RPMI8226 (cell line): ENCODE results near the gene DAGLB.
"Not testable (repeated sequence)": the region's sequence is repeated elsewhere in the genome, so short reads cannot be mapped to it uniquely, and the experiment has no call there.

ENCODE experiments used
- DNase-seq: peaks from one replicate; pipeline ENCODE4 v3.0.0-alpha.2; 2015

Gene DAGLB

GRCh38 chr7:6423942-6424701 is 23.6 kb downstream of the DAGLB start:
- DNase-seq = no peak

GRCh38 chr7:6422926-6423632 is 24.7 kb downstream of the DAGLB start:
- DNase-seq = no peak

DNA sequence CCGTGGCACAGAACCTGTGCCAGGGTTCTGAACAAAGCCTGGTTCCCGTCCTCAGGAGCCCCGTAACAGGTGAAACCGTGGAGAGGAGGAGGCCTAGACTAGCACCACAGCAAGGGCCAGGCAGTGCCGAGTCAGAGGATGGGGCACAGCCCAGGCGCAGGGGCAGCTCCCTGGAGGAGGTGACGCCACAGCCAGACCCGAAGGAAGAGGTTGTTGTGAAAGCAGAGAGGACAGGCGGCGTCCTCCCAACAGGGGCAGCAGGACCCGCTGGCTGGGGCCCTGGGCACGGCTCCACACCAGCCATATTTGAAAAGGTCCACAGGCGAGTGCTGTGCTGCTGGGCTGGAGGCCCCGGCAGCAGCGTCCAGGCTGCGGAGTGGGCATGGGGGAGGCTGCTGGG is 25.7 kb downstream of the DAGLB start:
- no peak for DNase-seq

GRCh38 chr7:6420680-6421079 is 27.1 kb downstream of the DAGLB start:
- no peak for DNase-seq

GRCh38 chr7:6419310-6419773 is 28.4 kb downstream of the DAGLB start:
- no peak for DNase-seq

DNA sequence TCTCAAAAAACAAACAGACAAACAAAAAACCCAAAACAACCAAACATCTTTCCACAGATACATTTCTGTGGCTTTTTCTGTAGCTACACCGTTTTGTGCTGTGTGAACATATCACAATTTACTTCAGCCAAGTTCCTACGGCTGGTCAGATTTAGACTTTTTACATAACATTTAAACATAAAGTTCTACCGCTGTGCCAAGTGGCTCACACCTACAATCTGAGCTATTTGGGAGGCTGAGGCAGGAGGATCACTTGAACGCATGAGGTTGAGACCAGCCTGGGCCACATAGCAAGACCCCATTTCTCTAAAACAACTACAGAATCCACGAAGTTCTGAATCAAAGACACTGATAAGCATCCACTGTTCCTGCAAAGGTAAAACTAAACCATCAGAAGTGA is 30.3 kb downstream of the DAGLB start:
- no peak for DNase-seq

DNA sequence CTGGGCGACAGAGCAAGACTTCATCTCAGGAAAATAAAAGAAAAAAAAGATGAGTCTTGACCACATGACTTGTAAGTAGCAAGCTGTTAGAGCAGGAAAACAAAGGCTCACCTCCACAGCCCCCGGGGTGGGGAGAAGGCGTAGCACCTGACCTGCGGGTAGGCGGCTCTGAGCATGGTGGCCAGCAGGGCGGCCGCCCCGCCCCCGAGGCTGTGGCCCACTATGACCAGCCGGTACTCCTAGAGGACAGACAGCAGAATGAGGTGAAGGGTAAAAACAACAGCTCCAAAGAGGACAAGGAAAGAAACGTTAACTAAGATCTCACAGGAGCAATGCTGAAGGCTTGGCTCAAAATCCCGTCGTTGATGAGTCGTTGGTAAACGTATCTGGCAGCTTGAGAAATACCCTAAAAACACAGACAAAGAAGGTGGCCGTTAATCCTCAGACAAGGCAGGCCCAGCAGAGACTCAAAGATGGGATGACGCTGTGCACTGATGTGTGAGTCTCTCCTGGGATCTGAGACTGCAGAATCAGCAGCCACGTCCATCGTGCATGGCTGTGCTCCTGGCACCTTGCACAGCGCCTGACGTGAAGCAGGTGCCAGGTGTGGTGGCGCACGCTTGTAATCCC is 31.1 kb downstream of the DAGLB start:
- DNase-seq = no peak

- no peak for DNase-seq
These were observed 34.1 kb downstream of the DAGLB start for GRCh38 chr7:6413637-6414036.

GRCh38 chr7:6409944-6410693 is 37.6 kb downstream of the DAGLB start:
- no peak for DNase-seq

GRCh38 chr7:6409091-6409490 is 38.7 kb downstream of the DAGLB start:
- no peak for DNase-seq

- DNase-seq = no peak
These were observed 40.3 kb downstream of the DAGLB start for GRCh38 chr7:6407434-6407833.

DNA sequence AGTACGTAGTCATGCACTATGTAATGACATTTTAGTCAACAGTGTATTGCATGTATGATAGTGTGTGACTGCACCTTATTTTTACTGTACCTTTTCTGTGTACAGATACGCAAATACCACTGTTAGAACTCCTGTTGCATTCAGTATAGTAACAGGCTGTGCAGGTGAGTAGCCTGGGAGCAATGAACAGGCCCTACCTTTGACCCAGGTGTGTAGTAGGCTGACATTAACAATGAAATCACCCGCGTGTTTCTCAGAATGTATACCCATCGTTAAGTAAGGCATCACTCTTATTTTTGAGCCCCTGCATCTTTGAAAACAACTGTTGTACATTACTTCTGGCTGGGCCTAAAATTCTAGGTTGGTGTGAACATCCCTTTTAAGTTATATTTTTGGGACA is 41.6 kb downstream of the DAGLB start:
- DNase-seq = no peak

GRCh38 chr7:6403907-6404306 is 43.8 kb downstream of the DAGLB start:
- DNase-seq = no peak

DNA sequence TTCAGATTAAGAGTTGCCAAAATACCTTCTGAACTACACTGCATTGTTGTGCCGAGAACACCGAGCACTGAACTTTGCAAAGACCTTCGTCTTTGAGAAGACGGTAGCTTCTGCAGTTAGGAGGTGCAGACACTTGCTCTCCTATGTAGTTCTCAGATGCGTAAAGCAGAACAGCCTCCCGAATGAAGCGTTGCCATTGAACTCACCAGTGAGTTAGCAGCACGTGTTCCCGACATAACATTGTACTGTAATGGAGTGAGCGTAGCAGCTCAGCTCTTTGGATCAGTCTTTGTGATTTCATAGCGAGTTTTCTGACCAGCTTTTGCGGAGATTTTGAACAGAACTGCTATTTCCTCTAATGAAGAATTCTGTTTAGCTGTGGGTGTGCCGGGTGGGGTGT is 45.0 kb downstream of the DAGLB start:
- DNase-seq = no peak

GRCh38 chr7:6402041-6402440 is 45.7 kb downstream of the DAGLB start:
- DNase-seq = no peak

DNA sequence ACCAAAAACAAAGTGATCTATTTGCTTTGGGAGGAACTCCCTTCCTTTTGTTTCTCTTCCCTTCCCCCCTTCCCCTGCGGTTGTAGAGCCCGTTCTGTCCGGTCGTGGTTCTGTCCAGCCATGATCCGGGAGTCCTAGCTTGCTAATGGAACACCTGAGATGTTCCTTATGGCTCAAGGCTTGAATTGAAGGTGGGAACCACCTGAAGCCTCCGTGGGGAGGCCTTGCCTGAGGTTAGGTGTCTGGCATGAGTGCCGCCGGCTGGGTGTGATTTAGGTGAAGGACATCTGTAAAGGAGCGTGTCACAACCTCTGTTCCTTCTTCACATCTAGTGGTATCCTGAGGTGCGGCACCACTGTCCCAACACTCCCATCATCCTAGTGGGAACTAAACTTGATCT is 46.2 kb downstream of the DAGLB start:
- no peak for DNase-seq

- not testable (repeated sequence) for DNase-seq
These were observed 47.3 kb downstream of the DAGLB start for GRCh38 chr7:6400243-6401105.

DNA sequence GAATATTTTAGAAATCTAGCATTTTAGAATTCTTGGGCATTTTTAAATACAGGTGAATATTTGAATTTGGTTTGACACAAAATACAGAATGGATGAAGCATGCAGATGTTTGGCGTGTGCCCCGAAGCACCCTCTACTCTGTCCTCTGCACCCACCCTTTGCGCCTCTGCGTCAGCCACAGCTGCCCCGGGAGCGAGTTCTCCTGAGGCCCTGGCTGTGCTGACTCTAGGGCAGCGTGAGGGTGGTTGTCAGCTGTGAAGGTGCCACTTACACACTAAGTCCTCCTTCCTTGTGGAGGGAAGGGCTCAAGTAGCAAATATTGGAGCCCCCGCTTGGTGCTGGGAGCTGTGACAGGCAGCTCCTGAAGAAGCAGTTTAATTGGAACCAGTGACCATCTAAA is 48.4 kb downstream of the DAGLB start:
- DNase-seq = no peak

- DNase-seq = no peak
These were observed 48.8 kb downstream of the DAGLB start for GRCh38 chr7:6398943-6399342.

GRCh38 chr7:6397759-6398495 is 49.8 kb downstream of the DAGLB start:
- DNase-seq = not testable (repeated sequence)

GRCh38 chr7:6395898-6396595 is 51.7 kb downstream of the DAGLB start:
- DNase-seq = no peak
